SK-N-SH (cell line): Measurements from ENCODE around the gene CAPS2.

Source experiments
- CTCF ChIP-seq: fragments of 200-600 bp; sonication (generic); IDR thresholded peaks from 2 replicates; pipeline ENCODE4 v1.6.1; 2017; ENCODE audit warnings: antibody characterized with exemption, mild to moderate bottlenecking, moderate library complexity
- MXI1 ChIP-seq: IDR thresholded peaks from 2 replicates; pipeline ENCODE4 v1.6.1; 2012; ENCODE audit warnings: mild to moderate bottlenecking, low read depth, low read length, improper control_type of control experiment
- NRF1 ChIP-seq: IDR thresholded peaks from 2 replicates; pipeline ENCODE4 v1.6.1; 2012; ENCODE audit warnings: low read depth, mild to moderate bottlenecking, low read length
- POLR2AphosphoS5 ChIP-seq: IDR thresholded peaks from 2 replicates; pipeline ENCODE4 v1.6.1; 2012; ENCODE audit warnings: low read depth, low read length
- RAD21 ChIP-seq: IDR thresholded peaks from 2 replicates; pipeline ENCODE4 v1.6.1; 2012; ENCODE audit warnings: mild to moderate bottlenecking, low read length
- RFX5 ChIP-seq: IDR thresholded peaks from 2 replicates; pipeline ENCODE4 v1.6.1; 2012; ENCODE audit warnings: mild to moderate bottlenecking, improper control_type of control experiment, low read length
- SMC3 ChIP-seq: IDR thresholded peaks from 2 replicates; pipeline ENCODE4 v1.6.1; 2012; ENCODE audit warnings: low read depth, low read length, improper control_type of control experiment
- TF ChIP-seq, protein P1 (sequence below): IDR thresholded peaks from 2 replicates; pipeline ENCODE4 v1.4.0; 2012; ENCODE audit warnings: low read depth, borderline replicate concordance

DNA sequence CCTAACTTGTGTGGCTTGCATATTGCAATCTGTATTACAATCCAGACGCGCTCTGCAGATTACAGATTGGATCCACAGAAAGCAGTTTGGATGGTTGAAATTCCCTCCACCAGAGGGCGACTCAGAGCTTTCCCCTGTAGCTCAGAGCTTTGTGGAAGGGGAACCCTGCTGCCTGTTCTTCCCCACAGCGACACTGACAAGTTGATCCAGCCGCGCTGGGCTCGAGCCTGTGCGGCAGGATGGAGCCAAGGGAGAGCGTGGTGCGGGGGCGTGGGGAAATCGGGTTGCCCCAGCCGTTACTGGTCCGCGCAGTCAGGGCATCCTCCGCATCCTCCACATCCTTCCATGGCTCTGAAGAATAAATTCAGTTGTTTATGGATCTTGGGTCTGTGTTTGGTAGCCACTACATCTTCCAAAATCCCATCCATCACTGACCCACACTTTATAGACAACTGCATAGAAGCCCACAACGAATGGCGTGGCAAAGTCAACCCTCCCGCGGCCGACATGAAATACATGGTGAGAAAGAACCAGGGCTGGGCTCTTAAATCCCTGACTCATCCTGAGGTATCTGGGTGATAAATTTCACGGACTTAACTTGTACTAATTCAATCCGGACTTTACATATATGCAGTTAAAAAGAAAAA is 4.4 kb upstream of the CAPS2 start, which contains the start of gene GLIPR1L1:
- peak; percentile 77 for TF ChIP-seq SMC3
- peak; percentile 83 for TF ChIP-seq CTCF
- TF ChIP-seq, protein P1, sequence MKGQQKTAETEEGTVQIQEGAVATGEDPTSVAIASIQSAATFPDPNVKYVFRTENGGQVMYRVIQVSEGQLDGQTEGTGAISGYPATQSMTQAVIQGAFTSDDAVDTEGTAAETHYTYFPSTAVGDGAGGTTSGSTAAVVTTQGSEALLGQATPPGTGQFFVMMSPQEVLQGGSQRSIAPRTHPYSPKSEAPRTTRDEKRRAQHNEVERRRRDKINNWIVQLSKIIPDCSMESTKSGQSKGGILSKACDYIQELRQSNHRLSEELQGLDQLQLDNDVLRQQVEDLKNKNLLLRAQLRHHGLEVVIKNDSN: no peak
- peak; percentile 74 for TF ChIP-seq RAD21
- TF ChIP-seq POLR2AphosphoS5: no peak; the same call in 1 of the 2 replicates
- no peak for TF ChIP-seq NRF1
- TF ChIP-seq RFX5: peak; percentile 57; the same call in 1 of the 2 replicates
- TF ChIP-seq MXI1: peak; percentile 83
